ENCODE measurements around the gene AMZ1.

AMZ1 gene

DNA sequence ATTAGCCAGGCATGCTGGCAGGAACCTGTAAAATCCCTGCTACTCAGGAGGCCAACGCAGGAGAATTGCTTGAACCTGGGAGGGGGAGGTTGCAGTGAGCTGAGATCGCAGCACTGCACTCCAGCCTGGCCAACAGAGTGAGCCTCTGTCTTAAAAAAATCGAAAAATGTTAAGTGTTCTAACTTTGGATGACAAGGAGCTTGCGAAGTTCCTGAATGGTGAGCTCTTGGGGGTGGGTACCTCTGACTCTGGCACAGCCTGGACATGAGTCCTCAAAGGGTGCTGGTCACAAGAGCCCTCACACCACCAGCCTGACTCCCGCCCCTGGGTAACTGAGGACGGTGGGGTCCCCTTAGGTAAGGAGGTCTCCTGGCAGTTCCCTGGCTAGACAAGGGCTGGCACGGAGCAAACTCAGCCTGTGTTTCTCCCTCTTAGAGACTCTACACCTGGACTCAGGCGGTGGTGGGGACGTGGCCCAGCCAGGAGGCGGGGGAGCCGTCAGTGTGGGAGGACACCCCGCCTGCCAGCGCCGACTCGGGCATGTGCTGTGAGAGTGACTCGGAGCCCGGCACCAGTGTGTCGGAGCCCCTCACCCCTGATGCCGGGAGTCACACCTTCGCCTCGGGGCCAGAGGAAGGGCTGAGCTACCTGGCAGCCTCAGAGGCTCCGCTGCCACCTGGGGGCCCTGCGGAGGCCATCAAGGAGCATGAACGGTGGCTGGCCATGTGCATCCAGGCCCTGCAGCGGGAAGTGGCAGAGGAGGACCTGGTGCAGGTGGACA lies 24.1 kb downstream of the AMZ1 start:
- no peak for TF ChIP-seq POLR2A (IDR thresholded peaks at IDR 0.05; ENCODE audit: low read depth, low read length)
- FAIRE-seq (no peak), DNase-seq (ENCODE audit: insufficient read length, low spot score) (no peak)

- FAIRE-seq (no peak), DNase-seq (ENCODE audit: insufficient read length, low spot score) (no peak)
- TF ChIP-seq POLR2A (IDR thresholded peaks at IDR 0.05; ENCODE audit: low read depth, low read length), result no peak
Measured at GRCh38 chr7:2713370-2713769, 25.4 kb downstream of the AMZ1 start.

DNA sequence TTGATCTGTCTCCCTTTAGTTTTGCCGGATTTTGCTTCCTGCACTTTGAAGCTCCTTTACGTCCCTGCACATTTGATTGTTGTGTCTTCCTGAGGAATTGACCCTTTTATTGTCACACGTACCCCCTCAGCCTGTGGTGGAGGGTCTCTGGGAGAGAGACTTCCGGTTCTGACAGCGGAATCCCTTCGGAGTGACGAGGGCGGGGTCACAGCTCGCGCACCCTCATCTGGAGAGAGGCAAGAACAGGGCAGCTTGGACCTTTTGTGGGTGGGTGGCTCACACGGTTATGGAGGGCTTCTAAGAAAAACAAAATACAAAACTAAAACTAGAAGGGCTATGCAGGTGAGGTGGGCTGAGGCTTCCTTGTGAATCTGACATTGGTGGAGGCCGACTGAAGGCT lies 26.0 kb downstream of the AMZ1 start:
- no peak for FAIRE-seq
- TF ChIP-seq POLR2A (IDR thresholded peaks at IDR 0.05; ENCODE audit: low read depth, low read length), result no peak

GRCh38 chr7:2714636-2715035 lies 26.6 kb downstream of the AMZ1 start:
- DNase-seq (ENCODE audit: insufficient read length, low spot score), result no peak
- no peak for TF ChIP-seq POLR2A (IDR thresholded peaks at IDR 0.05; ENCODE audit: low read depth, low read length)
- no peak for FAIRE-seq

More for the DNA sequence above, 26.0 kb downstream of the AMZ1 start:
- no peak for DNase-seq (ENCODE audit: insufficient read length, low spot score)

DNA sequence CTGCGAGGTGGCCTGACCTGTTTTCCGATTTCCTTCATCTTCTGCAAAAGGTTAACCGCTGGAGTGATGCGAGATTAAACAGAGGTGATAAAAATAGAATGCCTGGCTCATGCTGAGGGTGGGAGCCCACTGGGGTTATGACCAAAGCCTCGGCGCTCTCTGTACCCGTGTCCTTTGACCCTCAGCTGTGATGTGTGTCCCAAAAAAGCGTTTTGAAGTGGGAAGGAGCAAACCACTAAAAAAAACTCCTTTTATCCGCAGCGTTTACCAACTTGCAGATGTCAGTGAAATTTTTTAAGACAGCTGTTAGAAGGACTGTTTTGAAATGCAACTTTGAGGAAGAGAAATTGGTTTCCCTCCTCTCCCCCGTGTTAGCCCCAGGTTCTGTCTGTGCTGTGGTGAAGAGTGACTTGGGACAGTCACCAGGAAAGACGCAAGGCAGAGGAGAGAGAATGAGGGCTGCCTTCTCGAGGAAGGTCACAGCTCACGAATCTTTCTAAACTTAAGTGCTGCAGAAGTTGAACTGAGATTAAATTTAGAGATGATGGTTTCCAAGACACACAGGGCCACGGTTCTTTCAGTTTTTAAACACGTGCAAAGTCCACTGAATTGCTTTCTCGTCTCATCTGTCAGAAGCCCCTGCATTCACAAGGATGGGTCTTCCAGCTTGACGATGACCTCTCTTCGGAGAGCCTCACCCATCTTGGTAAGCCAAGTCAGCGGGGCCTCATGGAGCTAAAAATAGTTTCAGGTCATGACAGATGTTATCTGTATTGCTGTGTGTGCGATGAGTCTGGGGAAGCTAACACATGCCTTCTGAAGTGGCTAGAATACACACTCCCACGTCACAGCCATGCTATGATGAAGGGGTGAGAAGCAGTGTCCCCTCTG lies 27.6 kb downstream of the AMZ1 start:
- DNase-seq (ENCODE audit: insufficient read length, low spot score) (no peak), FAIRE-seq (no peak)
- TF ChIP-seq POLR2A (IDR thresholded peaks at IDR 0.05; ENCODE audit: low read depth, low read length), result no peak

DNA sequence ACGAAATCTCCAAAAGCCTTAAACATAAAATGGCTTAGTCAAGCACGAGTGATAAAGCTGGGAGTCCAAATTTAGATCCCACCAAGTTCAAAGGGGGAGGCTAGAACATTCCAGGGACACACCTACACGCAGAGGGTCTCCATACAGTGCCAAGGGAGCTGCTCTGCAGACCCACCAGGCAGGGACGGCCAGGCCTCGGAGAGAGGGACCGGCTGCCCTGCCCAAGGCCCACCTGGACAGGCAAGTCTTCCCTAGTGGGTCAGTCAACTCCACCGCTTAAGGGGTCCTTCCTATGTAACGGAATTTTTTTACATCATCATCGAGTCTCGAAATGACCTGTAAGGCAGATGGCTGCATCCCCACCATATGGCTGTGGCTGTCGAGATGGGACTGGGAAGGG lies 28.5 kb downstream of the AMZ1 start:
- no peak for TF ChIP-seq POLR2A (IDR thresholded peaks at IDR 0.05; ENCODE audit: low read depth, low read length)
- FAIRE-seq (no peak), DNase-seq (ENCODE audit: insufficient read length, low spot score) (no peak)

DNA sequence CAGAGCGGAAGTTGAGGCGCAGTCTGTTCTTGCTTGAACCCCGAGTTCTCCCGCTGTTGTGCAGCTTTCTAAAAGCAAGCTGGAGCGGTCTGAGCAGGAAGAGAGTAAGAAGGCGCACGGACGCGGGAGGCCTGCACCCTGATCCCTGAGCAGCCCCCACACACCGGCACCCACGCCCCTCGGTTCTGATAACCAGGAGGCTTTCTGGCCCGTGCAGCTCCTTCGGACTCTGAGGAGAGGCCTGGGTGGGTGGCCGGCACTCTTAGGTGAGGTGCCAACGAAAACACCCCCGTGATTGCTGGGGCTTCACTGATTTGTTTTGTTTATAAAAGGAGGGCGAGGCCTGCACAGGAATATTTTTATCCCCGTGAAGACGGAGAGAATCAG lies 28.9 kb downstream of the AMZ1 start:
- FAIRE-seq, result no peak
- TF ChIP-seq POLR2A (IDR thresholded peaks at IDR 0.05; ENCODE audit: low read depth, low read length), result no peak
- DNase-seq (ENCODE audit: insufficient read length, low spot score), result no peak

- DNase-seq (ENCODE audit: insufficient read length, low spot score), result no peak
- no peak for FAIRE-seq
- no peak for TF ChIP-seq POLR2A (IDR thresholded peaks at IDR 0.05; ENCODE audit: low read depth, low read length)
Measured at GRCh38 chr7:2717293-2718261, 29.6 kb downstream of the AMZ1 start.

GRCh38 chr7:2718296-2718965 lies 30.4 kb downstream of the AMZ1 start:
- FAIRE-seq (no peak), DNase-seq (ENCODE audit: insufficient read length, low spot score) (no peak)
- no peak for TF ChIP-seq POLR2A (IDR thresholded peaks at IDR 0.05; ENCODE audit: low read depth, low read length)

- no peak for TF ChIP-seq POLR2A (IDR thresholded peaks at IDR 0.05; ENCODE audit: low read depth, low read length)
- DNase-seq (ENCODE audit: insufficient read length, low spot score) (peak; percentile 85), FAIRE-seq (no peak)
Measured at GRCh38 chr7:2719007-2719406, 31.0 kb downstream of the AMZ1 start.

- DNase-seq (ENCODE audit: insufficient read length, low spot score), result no peak
- FAIRE-seq, result no peak
- no peak for TF ChIP-seq POLR2A (IDR thresholded peaks at IDR 0.05; ENCODE audit: low read depth, low read length)
Measured at GRCh38 chr7:2720024-2720423, 32.0 kb downstream of the AMZ1 start.

DNA sequence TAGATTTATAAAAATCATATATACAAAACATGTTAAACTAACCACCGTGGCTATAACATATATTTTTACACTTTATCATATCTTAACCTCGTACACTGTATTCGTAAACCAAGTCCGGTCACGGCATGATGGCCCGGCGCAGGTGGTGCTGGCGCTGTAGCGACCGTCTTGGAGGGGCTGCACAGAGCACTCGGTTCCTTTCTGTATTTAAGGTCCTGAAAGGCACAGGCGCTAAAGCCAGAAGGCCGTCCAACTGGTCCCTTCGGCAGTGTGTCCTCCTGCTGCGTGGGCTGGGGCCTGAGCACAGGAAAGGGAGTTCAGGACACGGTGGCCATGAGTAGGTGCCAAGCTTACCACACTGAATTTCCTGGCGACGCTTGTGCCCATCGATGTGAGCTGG lies 33.8 kb downstream of the AMZ1 start:
- no peak for DNase-seq (ENCODE audit: insufficient read length, low spot score)
- FAIRE-seq, result no peak
- TF ChIP-seq POLR2A (IDR thresholded peaks at IDR 0.05; ENCODE audit: low read depth, low read length), result no peak

- TF ChIP-seq POLR2A (IDR thresholded peaks at IDR 0.05; ENCODE audit: low read depth, low read length), result no peak
- DNase-seq (ENCODE audit: insufficient read length, low spot score), result no peak
- no peak for FAIRE-seq
Measured at GRCh38 chr7:2722591-2722990, 34.6 kb downstream of the AMZ1 start.
